ENCODE measurements around the gene PNPT1. TPM values are rescaled to one million over a fixed set of nuclear protein-coding genes. Genes with fewer than 3 reads are reported as not detected.
A peak's percentile ranks its signal among the peaks of the same experiment; 100 is the strongest.

The PNPT1 gene
- total and polyA plus RNA-seq, 9 of the 15 experiments (the other 6 are each of a cell fraction or from before 2014, with no cell fraction given), result 46.5 to 104 (median 62.7) TPM

DNA sequence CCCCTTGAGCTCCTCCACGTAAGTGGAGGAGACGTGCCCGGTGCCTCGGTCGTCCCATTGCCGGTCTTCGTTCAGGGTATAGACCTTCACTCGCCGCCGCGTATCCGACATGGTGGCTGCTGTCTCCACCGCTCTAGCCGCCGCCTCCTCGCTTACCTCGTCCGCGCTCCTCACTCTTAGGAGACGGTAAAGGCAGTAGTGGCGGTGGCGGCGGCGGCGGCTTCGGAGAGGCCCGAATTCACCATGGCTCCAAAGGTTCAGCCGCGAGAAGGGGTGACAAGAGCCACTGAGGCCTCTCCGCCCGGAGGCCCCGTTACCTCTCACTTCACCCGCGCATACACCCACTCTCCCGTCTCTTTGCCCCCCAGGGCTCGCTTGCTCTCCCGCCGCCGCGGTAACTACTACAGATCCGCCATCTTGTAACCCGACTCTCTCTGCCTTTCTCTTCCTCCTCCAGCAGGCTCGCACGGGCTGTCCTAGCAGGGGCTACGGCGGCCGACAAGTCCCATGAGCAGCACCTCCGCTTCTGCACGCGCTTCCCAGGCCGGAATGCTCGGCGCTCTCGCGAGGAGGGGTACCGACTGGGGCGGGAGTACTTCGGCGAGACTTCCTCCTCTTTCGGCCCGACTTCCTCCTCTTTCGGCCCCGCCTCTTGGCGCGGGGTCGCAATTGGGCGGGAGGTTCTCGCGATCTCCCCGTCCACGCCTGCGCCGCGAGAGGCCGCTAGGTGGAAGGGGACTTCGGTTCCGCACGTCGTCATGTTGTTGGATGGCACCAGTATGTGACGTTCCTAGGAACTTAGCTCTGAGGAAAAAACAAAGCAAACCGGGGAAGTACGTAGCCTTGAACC, 76.2 kb downstream of the PNPT1 start, which contains the start of gene PPP4R3B (continued):
- TF ChIP-seq, protein P1, sequence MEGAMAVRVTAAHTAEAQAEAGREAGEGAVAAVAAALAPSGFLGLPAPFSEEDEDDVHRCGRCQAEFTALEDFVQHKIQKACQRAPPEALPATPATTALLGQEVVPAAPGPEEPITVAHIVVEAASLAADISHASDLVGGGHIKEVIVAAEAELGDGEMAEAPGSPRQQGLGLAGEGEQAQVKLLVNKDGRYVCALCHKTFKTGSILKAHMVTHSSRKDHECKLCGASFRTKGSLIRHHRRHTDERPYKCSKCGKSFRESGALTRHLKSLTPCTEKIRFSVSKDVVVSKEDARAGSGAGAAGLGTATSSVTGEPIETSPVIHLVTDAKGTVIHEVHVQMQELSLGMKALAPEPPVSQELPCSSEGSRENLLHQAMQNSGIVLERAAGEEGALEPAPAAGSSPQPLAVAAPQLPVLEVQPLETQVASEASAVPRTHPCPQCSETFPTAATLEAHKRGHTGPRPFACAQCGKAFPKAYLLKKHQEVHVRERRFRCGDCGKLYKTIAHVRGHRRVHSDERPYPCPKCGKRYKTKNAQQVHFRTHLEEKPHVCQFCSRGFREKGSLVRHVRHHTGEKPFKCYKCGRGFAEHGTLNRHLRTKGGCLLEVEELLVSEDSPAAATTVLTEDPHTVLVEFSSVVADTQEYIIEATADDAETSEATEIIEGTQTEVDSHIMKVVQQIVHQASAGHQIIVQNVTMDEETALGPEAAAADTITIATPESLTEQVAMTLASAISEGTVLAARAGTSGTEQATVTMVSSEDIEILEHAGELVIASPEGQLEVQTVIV (CRISPR knock-in tag; IDR thresholded peaks at IDR 0.05; ENCODE audit: borderline replicate concordance), result no peak
- TF ChIP-seq OTX1 (CRISPR knock-in tag; IDR thresholded peaks at IDR 0.05) (0 out of 2 replicates have a peak, but pooled peaks have one; percentile 74), FOXJ2 (tag; IDR thresholded peaks at IDR 0.05) (0 out of 2 replicates have a peak, but pooled peaks have one; percentile 34), RCOR1 (IDR thresholded peaks at IDR 0.05; ENCODE audit: borderline replicate concordance in 1 of 2, low read depth in 2 of 2, low read length in 2 of 2) (peak in 1 of 2 experiments; percentile 57; a peak in 2 of 4 replicates), MYNN (IDR thresholded peaks at IDR 0.05) (peak; percentile 42; the same call in 1 of the 2 replicates), MYNN (CRISPR knock-in tag; IDR thresholded peaks at IDR 0.05) (no peak), LCOR (CRISPR knock-in tag; IDR thresholded peaks at IDR 0.05) (peak; percentile 81), PTBP1 (IDR thresholded peaks at IDR 0.05; ENCODE audit: low read depth, low read length) (no peak), ARHGAP35 (IDR thresholded peaks at IDR 0.05; ENCODE audit: partially characterized antibody) (peak; percentile 99), KDM1A (IDR thresholded peaks at IDR 0.05) (no peak), ARNT (IDR thresholded peaks at IDR 0.05) (peak in 1 of 2 experiments; percentile 14; a peak in 1 of 4 replicates), TEAD4 (IDR thresholded peaks at IDR 0.05; ENCODE audit: low read length) (peak; percentile 65; the same call in 1 of the 2 replicates), TEAD4 (CRISPR knock-in tag; IDR thresholded peaks at IDR 0.05; ENCODE audit: borderline replicate concordance) (no peak), POLR2AphosphoS2 (IDR thresholded peaks at IDR 0.05; ENCODE audit: low read length) (peak; percentile 55; the same call in 1 of the 2 replicates), POLR2AphosphoS5 (IDR thresholded peaks at IDR 0.05; ENCODE audit: control insufficient read depth, insufficient read depth, low read depth, low read length) (peak; percentile 92)
- TF ChIP-seq, protein P2, sequence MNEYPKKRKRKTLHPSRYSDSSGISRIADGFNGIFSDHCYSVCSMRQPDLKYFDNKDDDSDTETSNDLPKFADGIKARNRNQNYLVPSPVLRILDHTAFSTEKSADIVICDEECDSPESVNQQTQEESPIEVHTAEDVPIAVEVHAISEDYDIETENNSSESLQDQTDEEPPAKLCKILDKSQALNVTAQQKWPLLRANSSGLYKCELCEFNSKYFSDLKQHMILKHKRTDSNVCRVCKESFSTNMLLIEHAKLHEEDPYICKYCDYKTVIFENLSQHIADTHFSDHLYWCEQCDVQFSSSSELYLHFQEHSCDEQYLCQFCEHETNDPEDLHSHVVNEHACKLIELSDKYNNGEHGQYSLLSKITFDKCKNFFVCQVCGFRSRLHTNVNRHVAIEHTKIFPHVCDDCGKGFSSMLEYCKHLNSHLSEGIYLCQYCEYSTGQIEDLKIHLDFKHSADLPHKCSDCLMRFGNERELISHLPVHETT (CRISPR knock-in tag; conservative IDR thresholded peaks at IDR 0.05 in 1 of 2, IDR thresholded peaks at IDR 0.05 in 1 of 2), result peak in 1 of 2 experiments; percentile 80; a peak in 2 of 4 replicates
- TF ChIP-seq, protein P3, sequence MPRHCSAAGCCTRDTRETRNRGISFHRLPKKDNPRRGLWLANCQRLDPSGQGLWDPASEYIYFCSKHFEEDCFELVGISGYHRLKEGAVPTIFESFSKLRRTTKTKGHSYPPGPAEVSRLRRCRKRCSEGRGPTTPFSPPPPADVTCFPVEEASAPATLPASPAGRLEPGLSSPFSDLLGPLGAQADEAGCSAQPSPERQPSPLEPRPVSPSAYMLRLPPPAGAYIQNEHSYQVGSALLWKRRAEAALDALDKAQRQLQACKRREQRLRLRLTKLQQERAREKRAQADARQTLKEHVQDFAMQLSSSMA (CRISPR knock-in tag; IDR thresholded peaks at IDR 0.05), result no peak
- TF ChIP-seq, protein P4, sequence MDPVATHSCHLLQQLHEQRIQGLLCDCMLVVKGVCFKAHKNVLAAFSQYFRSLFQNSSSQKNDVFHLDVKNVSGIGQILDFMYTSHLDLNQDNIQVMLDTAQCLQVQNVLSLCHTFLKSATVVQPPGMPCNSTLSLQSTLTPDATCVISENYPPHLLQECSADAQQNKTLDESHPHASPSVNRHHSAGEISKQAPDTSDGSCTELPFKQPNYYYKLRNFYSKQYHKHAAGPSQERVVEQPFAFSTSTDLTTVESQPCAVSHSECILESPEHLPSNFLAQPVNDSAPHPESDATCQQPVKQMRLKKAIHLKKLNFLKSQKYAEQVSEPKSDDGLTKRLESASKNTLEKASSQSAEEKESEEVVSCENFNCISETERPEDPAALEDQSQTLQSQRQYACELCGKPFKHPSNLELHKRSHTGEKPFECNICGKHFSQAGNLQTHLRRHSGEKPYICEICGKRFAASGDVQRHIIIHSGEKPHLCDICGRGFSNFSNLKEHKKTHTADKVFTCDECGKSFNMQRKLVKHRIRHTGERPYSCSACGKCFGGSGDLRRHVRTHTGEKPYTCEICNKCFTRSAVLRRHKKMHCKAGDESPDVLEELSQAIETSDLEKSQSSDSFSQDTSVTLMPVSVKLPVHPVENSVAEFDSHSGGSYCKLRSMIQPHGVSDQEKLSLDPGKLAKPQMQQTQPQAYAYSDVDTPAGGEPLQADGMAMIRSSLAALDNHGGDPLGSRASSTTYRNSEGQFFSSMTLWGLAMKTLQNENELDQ (CRISPR knock-in tag; IDR thresholded peaks at IDR 0.05; ENCODE audit: borderline replicate concordance), result peak; percentile 85; the same call in 1 of the 2 replicates

Data from K562 (cell line).